ENCODE data around the gene MED12L. TPM values are rescaled to one million over a fixed set of nuclear protein-coding genes. Genes with fewer than 3 reads are reported as not detected.

The MED12L gene
- total RNA-seq, 1 donor, result 2.2 TPM

GRCh38 chr3:151314593-151314992, 229.1 kb downstream of the MED12L start:
- no peak for DNase-seq (ENCODE audit: insufficient read length, low spot score, missing footprints)
- no peaks in the 10 kb centered on the region for H3K36me3 ChIP-seq (ENCODE audit: insufficient read depth, low read length)
- no peaks in the 10 kb centered on the region for H3K27me3 ChIP-seq (ENCODE audit: insufficient read depth, low read length)
- H3K27ac ChIP-seq (ENCODE audit: low read depth, low read length), result no peak overlapping the region
- peaks cover 21% of the 10 kb centered on the region for H3K4me1 ChIP-seq (ENCODE audit: insufficient read depth, low read length)
- no peak overlapping the region for H3K4me2 ChIP-seq (ENCODE audit: insufficient read depth, low read length)
- no peak overlapping the region for H3K4me3 ChIP-seq (ENCODE audit: insufficient read depth, low read length)
- no peak overlapping the region for H2AFZ ChIP-seq (ENCODE audit: low read length)
- H4K20me1 ChIP-seq (ENCODE audit: insufficient read depth, low read length), result no peaks in the 10 kb centered on the region
- no peak for TF ChIP-seq CTCF (IDR thresholded peaks at IDR 0.05; ENCODE audit: extremely low read depth, low read depth, low read length)
- H3K9me3 ChIP-seq (ENCODE audit: low read depth, low read length), result no peaks in the 10 kb centered on the region
- no peaks in the 10 kb centered on the region for H3K79me2 ChIP-seq (ENCODE audit: insufficient read depth, low read length)

DNA sequence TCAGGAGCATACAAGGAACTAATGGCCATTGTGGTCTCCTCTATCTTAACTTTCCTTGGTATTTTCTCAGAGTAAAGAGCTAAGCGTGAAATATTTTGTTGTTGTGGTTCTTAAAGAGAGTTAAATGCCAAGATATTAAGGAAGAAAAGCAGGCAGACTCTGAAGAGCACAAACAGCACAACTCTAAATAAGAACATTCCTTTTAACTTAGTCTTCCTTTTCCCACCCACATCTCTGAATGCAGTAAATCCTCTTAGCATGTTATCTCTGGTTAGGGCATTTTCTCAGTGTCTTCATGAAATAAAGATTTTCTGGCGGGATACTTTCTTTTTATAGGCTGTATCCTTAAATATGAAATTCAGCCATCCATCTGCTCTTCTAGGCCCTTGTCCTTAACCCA, 229.7 kb downstream of the MED12L start:
- no peak for TF ChIP-seq CTCF (IDR thresholded peaks at IDR 0.05; ENCODE audit: extremely low read depth, low read depth, low read length)
- no peak overlapping the region for H3K27ac ChIP-seq (ENCODE audit: low read depth, low read length)
- DNase-seq (ENCODE audit: insufficient read length, low spot score, missing footprints), result no peak

GRCh38 chr3:151315846-151316245, 230.4 kb downstream of the MED12L start:
- no peak for DNase-seq (ENCODE audit: insufficient read length, low spot score, missing footprints)
- H3K4me3 ChIP-seq (ENCODE audit: insufficient read depth, low read length), result no peak overlapping the region
- no peak for TF ChIP-seq CTCF (IDR thresholded peaks at IDR 0.05; ENCODE audit: extremely low read depth, low read depth, low read length)
- no peaks in the 10 kb centered on the region for H4K20me1 ChIP-seq (ENCODE audit: insufficient read depth, low read length)
- H3K4me1 ChIP-seq (ENCODE audit: insufficient read depth, low read length), result peaks cover 31% of the 10 kb centered on the region
- H3K4me2 ChIP-seq (ENCODE audit: insufficient read depth, low read length), result no peak overlapping the region
- H3K79me2 ChIP-seq (ENCODE audit: insufficient read depth, low read length), result no peaks in the 10 kb centered on the region
- no peak overlapping the region for H3K27ac ChIP-seq (ENCODE audit: low read depth, low read length)
- H2AFZ ChIP-seq (ENCODE audit: low read length), result no peak overlapping the region
- H3K36me3 ChIP-seq (ENCODE audit: insufficient read depth, low read length), result no peaks in the 10 kb centered on the region
- no peaks in the 10 kb centered on the region for H3K9me3 ChIP-seq (ENCODE audit: low read depth, low read length)
- H3K27me3 ChIP-seq (ENCODE audit: insufficient read depth, low read length), result no peaks in the 10 kb centered on the region

More for the DNA sequence above, 229.7 kb downstream of the MED12L start:
- H3K27me3 ChIP-seq (ENCODE audit: insufficient read depth, low read length), result no peaks in the 10 kb centered on the region
- H3K79me2 ChIP-seq (ENCODE audit: insufficient read depth, low read length), result no peaks in the 10 kb centered on the region
- H3K4me3 ChIP-seq (ENCODE audit: insufficient read depth, low read length), result no peak overlapping the region
- no peak overlapping the region for H2AFZ ChIP-seq (ENCODE audit: low read length)
- H4K20me1 ChIP-seq (ENCODE audit: insufficient read depth, low read length), result no peaks in the 10 kb centered on the region
- H3K36me3 ChIP-seq (ENCODE audit: insufficient read depth, low read length), result no peaks in the 10 kb centered on the region
- peaks cover 26% of the 10 kb centered on the region for H3K4me1 ChIP-seq (ENCODE audit: insufficient read depth, low read length)
- no peak overlapping the region for H3K4me2 ChIP-seq (ENCODE audit: insufficient read depth, low read length)
- H3K9me3 ChIP-seq (ENCODE audit: low read depth, low read length), result no peaks in the 10 kb centered on the region

GRCh38 chr3:151316267-151316991, 231.0 kb downstream of the MED12L start, which contains the start of gene GPR87:
Gene GPR87 (minus strand): TSS chr3:151316820. CDS start chr3:151300100, 16,720 bp downstream.
- Histone ChIP-seq H3K4me1 (ENCODE audit: insufficient read depth, low read length) (peaks cover 31% of the 10 kb centered on the region), H3K36me3 (ENCODE audit: insufficient read depth, low read length) (no peaks in the 10 kb centered on the region), H3K9me3 (ENCODE audit: low read depth, low read length) (no peaks in the 10 kb centered on the region), H3K27ac (ENCODE audit: low read depth, low read length) (no peak within 1 kb of the TSS), H3K27me3 (ENCODE audit: insufficient read depth, low read length) (no peaks in the 10 kb centered on the region), H3K4me3 (ENCODE audit: insufficient read depth, low read length) (no peak within 1 kb of the TSS), H3K4me2 (ENCODE audit: insufficient read depth, low read length) (no peak within 1 kb of the TSS), H4K20me1 (ENCODE audit: insufficient read depth, low read length) (no peaks in the 10 kb centered on the region), H3K79me2 (ENCODE audit: insufficient read depth, low read length) (no peaks in the 10 kb centered on the region), H2AFZ (ENCODE audit: low read length) (no peak within 1 kb of the TSS)
- no peak for TF ChIP-seq CTCF (IDR thresholded peaks at IDR 0.05; ENCODE audit: extremely low read depth, low read depth, low read length)
- DNase-seq (ENCODE audit: insufficient read length, low spot score, missing footprints), result no peak
